HepG2 (cell line): ENCODE results near the gene ASB5. TPM values are rescaled to one million over a fixed set of nuclear protein-coding genes. Genes with fewer than 3 reads are reported as not detected.

Experiments
- ATAC-seq: fragments of 200-7000 bp; cut with Tn5 transposase; 3 replicates; pipeline ENCODE4 v1.9.1; 2020; ENCODE audit warnings: mild to moderate bottlenecking, moderate library complexity
- BruUV-seq: library from RNA; stranded (reverse); fragments of 400-500 nt; replicated peaks from 2 replicates; lab custom pipeline; 2021; lab: Mats Ljungman, UMichigan
- CTCF ChIA-PET: fragments of 300-600 bp; formaldehyde crosslinking; extraction: SDS; loops from one replicate; lab custom pipeline; 2021; ENCODE audit warnings: low total read pairs, inconsistent platforms, low intra/inter-chr PET ratio; lab: Yijun Ruan, JAX
- POLR2A ChIA-PET: fragments of 350-600 bp; sonication (Branson Sonifier 250); formaldehyde crosslinking; loops from one replicate; lab custom pipeline; 2020; ENCODE audit warnings: antibody characterized with exemption, inconsistent platforms; lab: Yijun Ruan, JAX
- DNase-seq: peaks from one replicate; pipeline ENCODE4 v3.0.0-alpha.2; 2015; ENCODE audit warnings: low spot score
- FAIRE-seq: peaks from 3 replicates; lab custom pipeline; 2011; peaks lifted over from hg19 to GRCh38; lab: Jason Lieb, UNC
- H2AFZ ChIP-seq: one replicate; pipeline ENCODE4 v1.6.1; 2011; ENCODE audit warnings: low read length, inconsistent platforms
- H3K27ac ChIP-seq: fragments of 300-600 bp; 3 replicates; pipeline ENCODE4 v1.8.0; 2011; ENCODE audit warnings: mixed run types, mild to moderate bottlenecking, mixed read lengths, low read length, inconsistent platforms; ENCODE audit not compliant: insufficient read depth; ENCODE audit errors: extremely low read length
- H3K27me3 ChIP-seq, 2 experiments: fragments of 200-600 bp in 1 of 2; 2 replicates in 1 of 2; 3 replicates in 1 of 2; pipeline versions ENCODE4 v1.6.0 to v1.8.0; 2011; ENCODE audit warnings: low read length in 2 of 2, mild to moderate bottlenecking in 2 of 2, moderate library complexity in 2 of 2, inconsistent platforms in 1 of 2; ENCODE audit not compliant: insufficient read depth in 2 of 2, control insufficient read depth in 1 of 2
- H3K36me3 ChIP-seq, 2 experiments: fragments of 200-600 bp in 1 of 2; replicated peaks in 1 of 2; 2 replicates in 1 of 2; 3 replicates in 1 of 2; pipeline versions ENCODE4 v1.5.1 to v1.8.0; 2011; ENCODE audit warnings: low read length in 2 of 2, inconsistent platforms in 1 of 2; ENCODE audit not compliant: insufficient read depth in 2 of 2, control insufficient read depth in 1 of 2
- H3K4me1 ChIP-seq: 2 replicates; pipeline ENCODE4 v1.5.1; 2012; ENCODE audit warnings: low read length, inconsistent platforms; ENCODE audit not compliant: insufficient read depth
- H3K4me2 ChIP-seq: 2 replicates; pipeline ENCODE4 v1.6.0; 2011; ENCODE audit warnings: low read depth, low read length, inconsistent platforms
- H3K4me3 ChIP-seq, 3 experiments: fragments of 200-600 bp in 1 of 3; sonication (generic), shearing (Covaris generic) in 1 of 3; replicated peaks in 1 of 3; 2 replicates each; pipeline ENCODE4 v1.5.1; 2011 to 2016; ENCODE audit warnings: low read length in 3 of 3, inconsistent platforms in 2 of 3, low read depth in 2 of 3, mild to moderate bottlenecking in 2 of 3, control low read depth in 1 of 3, mixed read lengths in 1 of 3; ENCODE audit not compliant: insufficient read depth in 1 of 3
- H3K79me2 ChIP-seq: one replicate; pipeline ENCODE4 v1.6.1; 2011; ENCODE audit warnings: low read length, inconsistent platforms; ENCODE audit not compliant: insufficient read depth
- H3K9ac ChIP-seq: 2 replicates; pipeline ENCODE4 v1.6.0; 2011; ENCODE audit warnings: mild to moderate bottlenecking, low read depth, low read length, inconsistent platforms; ENCODE audit not compliant: insufficient read depth
- H3K9me3 ChIP-seq: 2 replicates; pipeline ENCODE4 v1.5.1; 2012; ENCODE audit warnings: mild to moderate bottlenecking, low read length
- H4K20me1 ChIP-seq: 2 replicates; pipeline ENCODE4 v1.6.0; 2011; ENCODE audit warnings: inconsistent platforms, mild to moderate bottlenecking, low read length, moderate library complexity; ENCODE audit not compliant: insufficient read depth
- POGZ ChIP-seq: sonication (generic); formaldehyde crosslinking; IDR thresholded peaks from 2 replicates; pipeline ENCODE4 v1.4.0; 2020; ENCODE audit warnings: mild to moderate bottlenecking, missing genetic modification reagents
- ZNF33B ChIP-seq: sonication (generic); formaldehyde crosslinking; IDR thresholded peaks from 2 replicates; pipeline ENCODE4 v1.5.1; 2020; ENCODE audit warnings: mild to moderate bottlenecking, missing genetic modification reagents
- WGBS: methylation state at CpG from one replicate; pipeline ENCODE4 v1.1.6; 2017; ENCODE audit warnings: low lambda C conversion rate; 5-methylcytosine and 5-hydroxymethylcytosine counted together
- in situ Hi-C: cut with HindIII; loops from 2 replicates; pipeline ENCODE4 v1.10.0; 2017; ENCODE audit warnings: low pct_unique_long_range_greater_than_20kb; ENCODE audit not compliant: extremely low pct_ligation_motif_present
- intact Hi-C: fragments of 100-400 bp; cut with micrococcal nuclease; formaldehyde crosslinking; loops from one replicate; pipeline ENCODE4 v1.10.0; 2022; ENCODE audit not compliant: unreplicated experiment
- polyA plus RNA-seq, 8 experiments: library from polyadenylated mRNA; depleted of rRNA in 3 of 8; stranded (reverse) in 7 of 8; unstranded in 1 of 8; fragments of >200 nt; fragmentation: Illumina TruSeq in 4 of 8; extraction: Trizol in 4 of 8; gene quantifications; 2 replicates each; pipeline versions ENCODE4 v1.2.1 to v1.2.3, GENCODE V29; 2011 to 2016; ENCODE audit warnings: low read depth in 4 of 8, missing spikeins in 1 of 8, mixed read lengths in 1 of 8; ENCODE audit not compliant: insufficient read depth in 1 of 8
- total RNA-seq, 5 experiments: library from RNA; depleted of rRNA; stranded (reverse); fragments of >200 nt; fragmentation: Illumina TruSeq; extraction: Trizol; gene quantifications; 2 replicates each; pipeline ENCODE4 v1.2.3, GENCODE V29; 2016; ENCODE audit warnings: low read depth in 1 of 5
- TF ChIP-seq, protein P1 (sequence below): sonication (generic); formaldehyde crosslinking; IDR thresholded peaks from 2 replicates; pipeline ENCODE4 v1.5.0; 2020; ENCODE audit warnings: missing genetic modification reagents, mild to moderate bottlenecking, borderline replicate concordance

The ASB5 gene
- total and polyA plus RNA-seq, 2 of the 13 experiments (the other 11 are each of a cell fraction or from before 2014, with no cell fraction given): not detected

DNA sequence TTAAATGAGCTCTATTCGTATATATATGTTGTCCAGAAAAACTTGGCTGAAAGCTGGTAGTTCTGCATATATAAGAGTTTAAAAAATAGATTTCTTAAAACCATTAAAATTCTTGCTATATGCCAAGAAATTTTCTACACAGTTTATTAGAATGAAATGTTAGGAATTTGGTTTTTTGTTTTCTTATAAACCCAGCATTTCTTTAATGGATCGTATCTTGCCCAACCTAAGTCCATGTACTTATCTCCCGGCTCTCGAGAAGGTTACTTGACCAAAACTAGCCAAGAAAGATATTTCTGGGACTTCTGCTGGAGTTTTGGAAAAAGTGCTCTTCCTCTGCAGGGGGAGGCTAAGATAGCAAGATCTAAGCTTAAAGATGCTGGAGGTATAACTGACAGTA lies 4.7 kb upstream of the ASB5 start:
- H2AFZ ChIP-seq: no peak overlapping the region
- no peak overlapping the region for H3K4me3 ChIP-seq
- CTCF ChIA-PET: no interaction called here
- H3K9ac ChIP-seq: no peak overlapping the region
- 13% methylated on average over 4 of the region's 4 CpGs for WGBS
- H3K27ac ChIP-seq: no peak overlapping the region
- H3K27me3 ChIP-seq: peaks cover 0 to 4% of the 10 kb centered on the region in 2 experiments; a peak in 1 of 5 replicates
- FAIRE-seq: no peak
- ATAC-seq: no peak
- no peak for DNase-seq
- POLR2A ChIA-PET: no interaction called here
- no peaks in the 10 kb centered on the region for H3K9me3 ChIP-seq
- intact Hi-C loops (no loop called here), in situ Hi-C loops (no loop called here)
- H3K79me2 ChIP-seq: no peaks in the 10 kb centered on the region
- no peak overlapping the region for H3K4me2 ChIP-seq
- no peaks in the 10 kb centered on the region for H4K20me1 ChIP-seq
- TF ChIP-seq, protein P1, sequence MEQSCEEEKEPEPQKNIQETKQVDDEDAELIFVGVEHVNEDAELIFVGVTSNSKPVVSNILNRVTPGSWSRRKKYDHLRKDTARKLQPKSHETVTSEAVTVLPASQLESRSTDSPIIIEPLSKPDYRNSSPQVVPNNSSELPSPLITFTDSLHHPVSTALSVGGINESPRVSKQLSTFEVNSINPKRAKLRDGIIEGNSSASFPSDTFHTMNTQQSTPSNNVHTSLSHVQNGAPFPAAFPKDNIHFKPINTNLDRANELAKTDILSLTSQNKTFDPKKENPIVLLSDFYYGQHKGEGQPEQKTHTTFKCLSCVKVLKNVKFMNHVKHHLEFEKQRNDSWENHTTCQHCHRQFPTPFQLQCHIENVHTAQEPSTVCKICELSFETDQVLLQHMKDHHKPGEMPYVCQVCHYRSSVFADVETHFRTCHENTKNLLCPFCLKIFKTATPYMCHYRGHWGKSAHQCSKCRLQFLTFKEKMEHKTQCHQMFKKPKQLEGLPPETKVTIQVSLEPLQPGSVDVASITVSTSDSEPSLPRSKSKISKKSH: no peak
- peaks cover 8% of the 10 kb centered on the region for H3K4me1 ChIP-seq
- H3K36me3 ChIP-seq: no peaks in the 10 kb centered on the region
- no TSS peak for BruUV-seq

- in situ Hi-C loops: no loop called here
- Histone ChIP-seq H3K9me3 (no peaks in the 10 kb centered on the region), H3K4me3 (no peak overlapping the region), H3K36me3 (no peaks in the 10 kb centered on the region), H3K79me2 (no peaks in the 10 kb centered on the region), H3K27me3 (peaks cover 0 to 4% of the 10 kb centered on the region in 2 experiments; a peak in 1 of 5 replicates), H3K4me2 (no peak overlapping the region), H3K9ac (no peak overlapping the region), H2AFZ (no peak overlapping the region), H4K20me1 (no peaks in the 10 kb centered on the region), H3K4me1 (peaks cover 8% of the 10 kb centered on the region), H3K27ac (no peak overlapping the region)
- CTCF ChIA-PET: no interaction called here
- no TSS peak for BruUV-seq
- no peak for ATAC-seq
- intact Hi-C loops: no loop called here
- WGBS: under 1% methylated on average over 3 of the region's 3 CpGs
- POLR2A ChIA-PET: no interaction called here
- no peak for DNase-seq
- FAIRE-seq: no peak
- TF ChIP-seq ZNF33B (CRISPR knock-in tag) (no peak), POGZ (CRISPR knock-in tag) (no peak)
These were observed 3.8 kb upstream of the ASB5 start for GRCh38 chr4:176272799-176273198.
